SH-SY5Y (cell line): ENCODE results near the gene PTCRA.

ENCODE experiments used
- GATA2 ChIP-seq: IDR thresholded peaks from 2 replicates; pipeline ENCODE4 v1.6.1; 2011; ENCODE audit warnings: mild to moderate bottlenecking, low read depth, low read length
- GATA3 ChIP-seq: IDR thresholded peaks from 2 replicates; pipeline ENCODE4 v1.6.1; 2011; ENCODE audit warnings: low read depth, mild to moderate bottlenecking, low read length, moderate library complexity

Gene PTCRA

DNA sequence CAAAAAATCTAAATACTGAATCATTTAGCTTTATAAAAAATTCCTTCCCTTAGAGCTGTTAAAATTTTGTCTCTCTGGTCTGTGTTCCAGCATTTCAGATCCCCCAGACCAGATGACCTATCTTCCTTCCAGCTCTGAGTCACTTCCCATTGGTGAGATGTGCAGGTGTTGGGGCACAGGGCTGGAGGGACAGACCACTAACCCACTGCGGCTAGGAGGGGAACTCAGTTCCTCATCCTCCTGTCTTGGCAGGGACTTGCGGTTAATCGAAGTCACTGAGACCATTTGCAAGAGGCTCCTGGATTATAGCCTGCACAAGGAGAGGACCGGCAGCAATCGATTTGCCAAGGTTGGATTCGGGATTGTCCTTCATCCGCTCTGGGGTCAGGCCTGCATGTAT lies 19.5 kb downstream of the PTCRA start:
- TF ChIP-seq GATA3 (no peak), GATA2 (no peak)

DNA sequence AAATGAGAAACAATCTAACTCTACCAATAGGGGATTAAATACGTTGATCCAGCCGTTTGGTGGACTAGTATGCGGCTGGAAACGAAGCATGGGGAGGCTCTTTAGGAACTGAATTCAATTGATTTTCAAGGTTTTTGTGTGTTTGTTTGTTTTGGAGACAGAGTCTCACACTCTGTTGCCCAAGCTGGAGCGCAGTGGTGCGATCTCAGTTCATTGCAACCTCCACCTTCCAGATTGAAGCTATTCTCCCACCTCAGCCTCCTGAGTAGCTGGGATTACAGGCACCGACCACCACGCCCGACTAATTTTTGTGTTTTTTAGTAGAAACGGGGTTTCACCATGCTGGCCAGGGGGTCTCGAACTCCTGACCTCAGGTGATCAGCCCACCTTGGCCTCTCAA lies 20.5 kb downstream of the PTCRA start:
- TF ChIP-seq GATA3, result no peak
- no peak for TF ChIP-seq GATA2

DNA sequence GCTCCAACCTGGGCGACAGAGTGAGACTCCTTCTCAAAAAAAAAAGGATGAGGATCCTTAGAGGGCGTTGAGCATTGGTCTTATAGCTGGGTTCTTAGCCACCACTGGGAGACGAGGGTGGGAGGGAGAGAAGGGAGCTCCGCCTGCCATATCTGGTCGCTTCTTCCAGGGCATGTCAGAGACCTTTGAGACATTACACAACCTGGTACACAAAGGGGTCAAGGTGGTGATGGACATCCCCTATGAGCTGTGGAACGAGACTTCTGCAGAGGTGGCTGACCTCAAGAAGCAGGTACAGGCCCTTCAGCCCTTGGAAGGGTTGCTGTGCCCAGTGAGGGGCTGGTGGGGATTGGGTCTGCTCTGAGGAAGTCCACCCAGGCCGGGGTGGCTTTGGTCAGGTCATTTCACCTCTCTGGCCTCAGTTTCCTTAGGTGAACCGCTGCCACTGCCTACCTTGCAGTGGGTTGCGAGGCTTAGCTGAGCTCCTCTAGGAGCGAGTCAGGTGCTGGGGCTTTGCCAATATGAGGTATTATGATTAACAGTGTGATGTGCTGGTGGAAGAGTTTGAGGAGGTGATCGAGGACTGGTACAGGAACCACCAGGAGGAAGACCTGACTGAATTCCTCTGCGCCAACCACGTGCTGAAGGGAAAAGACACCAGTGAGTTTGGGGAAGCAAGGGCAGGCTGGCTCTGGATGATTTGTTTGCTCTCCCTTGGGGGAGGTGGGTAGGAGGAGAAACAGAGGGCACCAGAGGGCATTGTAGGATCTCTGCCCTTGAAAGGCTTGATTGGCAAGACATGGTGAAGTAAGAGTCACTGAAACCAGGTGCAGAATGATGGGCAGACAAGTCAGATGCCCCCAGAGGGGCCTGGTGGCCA lies 21.9 kb downstream of the PTCRA start:
- TF ChIP-seq GATA3, result no peak
- no peak for TF ChIP-seq GATA2

DNA sequence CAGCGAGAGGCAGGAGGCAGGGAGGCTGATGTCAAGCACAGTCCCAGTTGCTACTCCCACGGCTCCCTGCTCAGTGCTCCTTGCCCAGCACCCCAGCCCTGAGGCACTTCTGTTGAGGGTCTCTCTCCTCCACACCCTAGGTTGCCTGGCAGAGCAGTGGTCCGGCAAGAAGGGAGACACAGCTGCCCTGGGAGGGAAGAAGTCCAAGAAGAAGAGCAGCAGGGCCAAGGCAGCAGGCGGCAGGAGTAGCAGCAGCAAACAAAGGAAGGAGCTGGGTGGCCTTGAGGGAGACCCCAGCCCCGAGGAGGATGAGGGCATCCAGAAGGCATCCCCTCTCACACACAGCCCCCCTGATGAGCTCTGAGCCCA lies 22.6 kb downstream of the PTCRA start:
- no peak for TF ChIP-seq GATA2
- no peak for TF ChIP-seq GATA3

DNA sequence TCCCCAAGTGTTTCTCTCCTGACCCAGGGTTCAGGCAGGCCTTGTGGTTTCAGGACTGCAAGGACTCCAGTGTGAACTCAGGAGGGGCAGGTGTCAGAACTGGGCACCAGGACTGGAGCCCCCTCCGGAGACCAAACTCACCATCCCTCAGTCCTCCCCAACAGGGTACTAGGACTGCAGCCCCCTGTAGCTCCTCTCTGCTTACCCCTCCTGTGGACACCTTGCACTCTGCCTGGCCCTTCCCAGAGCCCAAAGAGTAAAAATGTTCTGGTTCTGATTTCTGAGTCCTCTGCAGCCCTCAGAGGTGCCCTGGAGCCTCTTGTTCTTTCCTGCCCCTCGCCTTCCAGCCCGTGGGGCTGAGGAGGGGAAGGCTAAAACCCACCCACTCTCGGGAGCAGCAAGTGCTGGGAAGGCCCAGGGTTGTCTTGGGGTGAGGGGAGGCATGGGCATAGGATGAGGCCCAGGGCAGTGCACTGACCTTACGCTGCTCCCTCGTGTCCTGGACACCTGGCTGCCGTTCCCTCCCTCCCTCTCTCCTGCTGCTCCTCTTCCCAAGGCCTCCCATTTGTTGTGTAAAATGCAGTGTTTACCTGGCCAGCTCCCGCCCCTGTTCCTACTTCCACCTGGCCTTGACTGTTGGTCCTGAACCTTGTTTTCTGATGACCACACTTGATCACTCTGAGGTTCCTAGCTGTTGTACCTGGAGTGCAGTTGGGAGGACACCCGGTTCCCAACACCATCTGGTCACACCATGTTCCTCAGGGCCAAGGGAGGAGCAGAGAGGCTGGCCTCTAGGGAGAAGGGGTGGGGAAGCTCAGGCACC lies 23.3 kb downstream of the PTCRA start:
- no peak for TF ChIP-seq GATA2
- TF ChIP-seq GATA3, result no peak

DNA sequence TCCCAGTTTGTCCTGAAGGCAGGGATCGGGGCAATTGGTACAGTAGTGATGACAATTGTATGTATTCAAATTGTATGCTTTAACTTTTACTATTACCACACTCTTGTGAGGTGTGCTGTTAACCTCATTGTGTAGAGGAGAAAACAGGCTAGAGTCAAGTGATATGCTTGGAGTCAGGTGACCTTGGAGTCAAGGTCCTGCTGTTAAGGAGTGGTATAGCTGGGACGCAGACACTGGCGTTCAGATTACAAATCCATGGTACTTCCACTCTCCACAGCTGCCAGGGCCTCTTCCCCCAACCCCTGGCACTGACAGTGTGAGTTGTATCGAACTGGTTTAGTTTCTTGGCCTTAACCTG lies 23.9 kb downstream of the PTCRA start:
- TF ChIP-seq GATA2, result no peak

DNA sequence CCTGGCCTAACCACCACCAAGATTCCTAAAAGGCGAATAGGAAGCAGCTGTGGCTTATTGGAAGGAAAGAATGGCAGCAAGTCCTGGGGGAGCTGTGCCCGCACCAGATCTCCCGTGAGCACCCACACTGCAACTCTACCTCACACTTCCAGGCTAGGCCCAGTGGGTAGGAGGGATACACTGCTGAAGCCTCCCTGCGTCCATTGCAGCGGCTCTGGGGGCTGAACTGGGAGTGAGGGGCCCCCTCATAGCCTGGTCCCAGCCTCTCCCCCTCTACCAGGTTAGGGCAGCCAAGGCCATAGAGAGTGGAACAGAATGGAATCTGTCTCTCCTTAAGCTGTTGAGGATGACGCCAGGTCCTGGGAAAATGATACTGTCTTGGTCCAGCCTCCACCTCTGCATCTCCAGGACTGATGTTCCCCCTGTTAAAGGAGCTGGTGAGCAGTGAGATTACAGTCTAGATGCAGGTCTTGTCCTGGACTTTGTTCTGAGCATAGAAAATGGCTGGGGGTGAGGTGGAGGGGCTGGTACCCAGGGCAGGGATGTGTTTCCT lies 24.7 kb downstream of the PTCRA start:
- TF ChIP-seq GATA3 (no peak), GATA2 (no peak)

DNA sequence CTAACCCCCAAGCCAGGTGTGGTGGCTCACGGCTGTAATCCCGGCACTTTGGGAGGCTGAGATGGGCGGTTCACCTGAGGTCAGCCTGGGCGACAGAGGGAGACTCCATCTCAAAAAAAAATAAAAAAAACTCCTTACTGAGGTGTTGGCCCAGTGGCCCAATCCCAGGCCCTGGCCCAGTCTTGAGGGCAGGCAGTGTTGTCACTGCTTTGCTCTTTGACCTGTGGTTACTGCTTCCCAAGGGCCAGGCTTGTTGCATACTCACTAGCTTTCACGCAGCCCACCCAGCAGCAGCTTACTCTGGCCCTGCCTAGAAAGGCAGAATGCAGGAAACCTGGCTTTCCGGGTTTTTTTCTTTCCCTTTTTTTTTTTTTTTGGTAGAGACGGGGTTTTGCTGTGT lies 26.6 kb downstream of the PTCRA start:
- TF ChIP-seq GATA3 (no peak), GATA2 (no peak)

DNA sequence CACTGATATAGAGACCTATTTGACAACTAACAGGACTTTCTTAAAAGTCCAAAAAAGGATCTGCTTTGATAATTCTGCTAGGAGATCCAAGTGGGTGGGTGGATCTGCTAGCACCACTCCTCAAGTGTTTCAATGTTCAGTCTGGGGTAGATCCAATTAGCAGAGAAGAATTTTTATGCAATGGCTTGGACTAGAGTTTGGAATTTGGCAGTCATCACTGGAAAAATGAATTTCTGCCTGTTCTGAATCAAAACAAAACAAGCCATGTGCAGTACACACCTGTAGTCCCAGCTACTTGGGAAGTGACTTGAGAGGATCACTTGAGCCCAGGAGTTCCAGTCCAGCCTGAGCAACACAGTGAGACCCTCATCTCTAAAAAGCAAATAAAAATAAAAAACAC lies 32.1 kb downstream of the PTCRA start:
- no peak for TF ChIP-seq GATA2
- TF ChIP-seq GATA3, result no peak

DNA sequence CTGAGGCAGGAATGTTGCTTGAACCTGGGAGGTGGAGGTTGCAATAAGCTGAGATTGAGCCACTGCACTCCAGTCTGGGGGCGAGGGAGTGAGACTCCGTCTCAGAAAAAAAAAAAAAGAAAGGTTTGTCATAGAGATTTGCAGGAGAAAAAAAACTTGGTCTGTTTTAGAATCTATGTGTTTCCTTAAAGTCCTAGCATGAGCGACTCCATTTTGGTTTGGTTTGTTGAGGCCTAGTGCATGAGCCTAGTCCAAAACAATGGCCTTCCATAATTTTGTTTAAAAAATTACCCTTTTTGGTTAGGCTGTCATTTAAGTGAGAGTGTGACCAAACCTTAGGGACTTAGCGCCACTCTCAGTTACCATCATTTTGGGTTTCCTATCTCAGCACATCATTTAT lies 36.5 kb downstream of the PTCRA start:
- TF ChIP-seq GATA3 (no peak), GATA2 (no peak)

DNA sequence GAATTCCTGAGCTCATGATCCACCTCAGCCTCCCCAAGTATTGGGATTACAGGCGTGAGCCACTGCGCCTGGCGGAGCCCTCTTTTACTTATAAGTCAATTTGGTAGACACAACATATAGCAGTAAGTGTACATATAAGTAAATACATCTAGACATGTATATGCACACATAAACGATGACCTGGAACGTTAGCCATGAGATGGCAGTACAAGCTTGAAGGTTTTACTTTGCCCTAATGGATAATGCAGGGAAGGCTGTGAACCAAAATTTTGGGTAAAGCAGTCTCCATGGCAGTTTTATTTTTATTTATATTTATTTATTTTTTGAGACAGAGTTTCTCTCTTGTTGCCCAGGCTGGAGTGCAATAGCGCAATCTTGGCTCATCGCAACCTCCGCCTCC lies 42.3 kb downstream of the PTCRA start:
- TF ChIP-seq GATA3, result no peak
- TF ChIP-seq GATA2, result no peak

DNA sequence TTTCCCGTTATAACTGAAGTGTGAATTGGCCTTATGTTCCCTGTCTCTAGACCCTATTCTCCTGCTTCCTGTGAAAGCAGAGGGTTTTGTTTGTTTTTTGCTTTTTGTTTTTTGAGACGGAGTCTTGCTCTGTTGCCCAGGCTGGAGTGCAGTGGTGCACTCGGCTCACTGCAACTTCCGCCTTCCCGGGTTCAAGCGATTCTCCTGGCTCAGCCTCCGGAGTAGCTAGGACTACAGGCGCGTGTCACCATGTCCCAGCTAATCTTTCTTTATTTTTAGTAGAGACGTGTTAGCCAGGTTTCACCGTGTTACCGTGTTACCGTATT lies 44.0 kb downstream of the PTCRA start:
- no peak for TF ChIP-seq GATA2
- TF ChIP-seq GATA3, result no peak

DNA sequence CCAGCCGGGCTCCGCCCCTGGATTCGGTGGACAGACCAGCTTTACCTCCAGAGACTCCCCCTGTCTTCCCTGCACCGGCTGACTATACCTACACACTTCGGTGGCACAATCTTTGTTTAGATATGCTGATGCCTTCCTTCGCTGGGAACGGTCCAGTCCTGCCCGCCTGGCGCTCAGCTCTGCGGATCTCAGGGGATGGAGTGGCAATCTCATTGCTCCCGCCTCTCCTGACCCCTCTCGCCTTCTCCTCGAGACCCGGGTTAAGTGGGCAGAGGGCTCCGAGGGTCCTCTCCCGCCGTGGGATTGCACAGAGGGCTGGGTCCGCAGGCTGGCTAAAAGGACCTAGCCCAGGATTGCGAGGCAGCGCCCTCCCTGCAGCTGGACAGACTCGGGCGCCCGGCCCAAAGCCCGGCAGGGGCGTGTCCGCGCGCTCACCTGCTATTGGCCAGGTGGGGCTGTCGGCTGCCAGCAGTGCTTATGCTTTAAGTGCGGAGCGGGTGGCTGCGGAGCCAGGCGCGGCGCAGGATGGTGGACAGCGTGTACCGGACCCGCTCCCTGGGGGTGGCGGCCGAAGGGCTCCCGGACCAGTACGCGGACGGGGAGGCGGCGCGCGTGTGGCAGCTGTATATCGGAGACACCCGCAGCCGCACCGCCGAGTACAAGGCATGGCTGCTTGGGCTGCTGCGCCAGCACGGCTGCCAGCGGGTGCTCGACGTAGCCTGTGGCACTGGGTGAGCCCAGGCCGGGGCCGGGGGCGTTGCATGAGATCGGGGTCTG lies 44.6 kb downstream of the PTCRA start, which contains the start of gene GNMT:
TSS of gene GNMT (plus strand) at position 512 of the 777 bp plus-strand sequence. CDS start at position 526, 14 bp downstream.
- TF ChIP-seq GATA3 (no peak), GATA2 (no peak)

DNA sequence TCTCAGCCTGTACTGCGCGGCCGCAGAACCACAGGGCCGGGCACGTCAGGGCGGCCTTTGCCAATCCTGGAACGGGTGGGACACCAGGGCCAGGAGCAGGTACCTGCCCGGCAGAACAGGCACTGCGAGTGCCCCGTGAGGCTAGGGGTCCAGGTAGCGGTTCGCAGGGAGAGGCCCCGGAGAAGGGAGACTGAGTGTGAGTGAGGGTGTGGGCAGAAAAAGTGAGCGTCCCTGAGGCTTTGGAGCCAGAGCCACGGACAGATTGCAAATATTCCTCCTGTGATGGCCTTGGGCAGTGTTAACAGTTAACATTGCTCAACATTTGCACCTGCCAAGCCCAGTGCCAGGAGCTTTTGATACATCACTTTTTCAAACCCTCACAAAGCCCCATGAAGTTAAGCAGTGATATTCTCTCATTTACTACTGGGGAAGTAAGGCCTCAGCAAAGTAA lies 45.2 kb downstream of the PTCRA start:
- no peak for TF ChIP-seq GATA2
- no peak for TF ChIP-seq GATA3
